HG03575 (cell line): ENCODE measurements around the gene RNF180.

Experiments
- ATAC-seq: cut with Tn5 transposase; IDR thresholded peaks from one replicate; pipeline ENCODE4 v1.9.1; 2021; ENCODE audit not compliant: unreplicated experiment, insufficient number of reproducible peaks, low FRiP score; ENCODE audit errors: extremely low read depth

Gene RNF180, protein sequence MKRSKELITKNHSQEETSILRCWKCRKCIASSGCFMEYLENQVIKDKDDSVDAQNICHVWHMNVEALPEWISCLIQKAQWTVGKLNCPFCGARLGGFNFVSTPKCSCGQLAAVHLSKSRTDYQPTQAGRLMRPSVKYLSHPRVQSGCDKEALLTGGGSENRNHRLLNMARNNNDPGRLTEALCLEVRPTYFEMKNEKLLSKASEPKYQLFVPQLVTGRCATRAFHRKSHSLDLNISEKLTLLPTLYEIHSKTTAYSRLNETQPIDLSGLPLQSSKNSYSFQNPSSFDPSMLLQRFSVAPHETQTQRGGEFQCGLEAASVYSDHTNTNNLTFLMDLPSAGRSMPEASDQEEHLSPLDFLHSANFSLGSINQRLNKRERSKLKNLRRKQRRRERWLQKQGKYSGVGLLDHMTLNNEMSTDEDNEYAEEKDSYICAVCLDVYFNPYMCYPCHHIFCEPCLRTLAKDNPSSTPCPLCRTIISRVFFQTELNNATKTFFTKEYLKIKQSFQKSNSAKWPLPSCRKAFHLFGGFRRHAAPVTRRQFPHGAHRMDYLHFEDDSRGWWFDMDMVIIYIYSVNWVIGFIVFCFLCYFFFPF

GRCh38 chr5:64165500-64166200, at the start of gene RNF180:
RNF180 (plus strand) TSS chr5:64165843; CDS start chr5:64200808, 34,965 bp downstream.
- ATAC-seq = no peak

GRCh38 chr5:64125521-64125920, 40.1 kb upstream of the RNF180 start:
- ATAC-seq = no peak

GRCh38 chr5:64126202-64126741, 39.4 kb upstream of the RNF180 start:
- no peak for ATAC-seq

GRCh38 chr5:64140018-64140417, 25.6 kb upstream of the RNF180 start:
- ATAC-seq = no peak

DNA sequence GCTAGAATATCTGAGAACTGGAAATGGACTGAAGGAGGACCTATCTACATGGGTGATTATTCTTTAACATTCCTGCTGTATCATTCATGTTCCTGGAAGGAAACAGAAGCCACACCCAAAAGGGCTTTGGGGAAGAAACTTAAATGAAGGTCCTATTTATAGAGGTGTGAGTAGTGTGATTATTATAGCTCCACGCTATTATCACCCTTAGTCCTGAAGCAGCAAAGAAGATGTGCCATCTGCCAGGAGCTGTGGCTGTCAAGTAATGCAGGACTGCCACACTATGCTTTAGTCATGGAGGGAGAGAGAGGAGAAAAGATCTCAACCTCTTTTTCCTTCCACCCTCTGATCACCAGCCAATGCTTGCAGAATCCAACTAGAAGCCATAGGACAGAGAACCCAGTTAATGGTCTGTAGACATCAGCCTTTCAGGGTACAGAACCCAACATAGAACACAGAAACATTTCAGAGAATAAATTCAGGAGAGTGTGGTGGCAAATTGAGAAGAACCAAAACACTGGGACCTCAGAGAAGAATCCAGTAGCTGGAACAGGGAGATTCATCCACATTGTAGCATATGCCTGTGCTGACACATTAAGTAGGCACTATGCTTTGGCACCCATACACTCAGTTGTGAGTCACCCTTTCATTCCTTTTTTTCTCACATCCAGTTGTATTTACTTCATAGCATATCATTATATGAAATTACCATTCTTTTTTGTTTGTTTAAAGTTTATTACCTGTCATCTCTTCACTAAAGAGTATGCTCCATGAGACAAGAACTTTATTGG, 21.0 kb upstream of the RNF180 start:
- ATAC-seq = no peak

DNA sequence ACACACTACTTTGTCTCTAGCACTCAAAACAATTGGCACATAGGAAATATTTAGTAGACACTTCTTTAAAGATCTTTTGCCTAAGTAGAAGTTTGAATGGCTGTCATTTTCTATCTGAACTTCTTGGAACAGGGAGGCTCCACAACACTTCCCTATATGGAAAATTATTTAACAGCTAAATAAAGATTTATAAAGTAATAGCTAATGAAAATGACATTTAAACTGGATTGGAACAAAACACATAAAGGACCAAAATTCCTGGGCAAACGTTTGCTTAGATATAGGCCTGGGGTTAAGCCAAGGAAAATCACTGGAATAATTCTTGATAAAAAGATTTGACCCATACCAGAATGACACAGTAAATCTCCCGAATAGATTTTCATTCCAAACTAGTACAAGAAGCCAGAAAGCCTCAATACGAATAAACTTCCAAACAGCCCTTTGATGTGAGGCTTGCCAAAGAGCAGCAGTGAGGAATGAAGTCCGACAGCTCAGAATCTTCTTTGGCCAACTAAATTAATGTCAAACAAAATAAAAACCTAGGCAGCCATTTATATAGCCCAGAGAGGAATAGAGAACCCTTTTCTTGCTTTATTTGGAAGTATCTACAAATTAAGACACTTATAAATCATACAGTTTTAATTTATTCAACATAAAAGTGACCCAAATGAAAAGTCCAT, 20.3 kb upstream of the RNF180 start:
- no peak for ATAC-seq

DNA sequence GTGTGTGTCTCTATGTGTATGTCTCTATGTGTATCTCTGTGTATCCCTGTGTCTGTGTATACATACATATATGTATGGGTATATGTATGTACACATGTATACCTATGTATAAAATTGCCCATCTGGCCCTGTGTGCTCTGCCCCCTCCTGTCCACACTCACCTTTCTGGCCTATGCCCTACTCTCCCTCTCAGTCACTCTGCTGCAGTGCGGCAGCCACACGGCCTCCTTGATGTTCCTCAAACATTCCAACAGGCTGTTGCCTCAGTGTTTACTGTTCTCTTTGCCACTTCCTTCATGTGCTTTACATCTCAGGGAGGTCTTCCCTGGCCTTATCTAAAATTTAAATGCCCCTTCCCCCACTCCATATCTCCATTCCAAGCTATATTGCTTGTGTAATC, 18.3 kb upstream of the RNF180 start:
- ATAC-seq = no peak

- no peak for ATAC-seq
Observed at GRCh38 chr5:64147849-64148441, 17.7 kb upstream of the RNF180 start.

GRCh38 chr5:64149268-64149667, 16.4 kb upstream of the RNF180 start:
- no peak for ATAC-seq

GRCh38 chr5:64149857-64150521, 15.7 kb upstream of the RNF180 start:
- no peak for ATAC-seq

DNA sequence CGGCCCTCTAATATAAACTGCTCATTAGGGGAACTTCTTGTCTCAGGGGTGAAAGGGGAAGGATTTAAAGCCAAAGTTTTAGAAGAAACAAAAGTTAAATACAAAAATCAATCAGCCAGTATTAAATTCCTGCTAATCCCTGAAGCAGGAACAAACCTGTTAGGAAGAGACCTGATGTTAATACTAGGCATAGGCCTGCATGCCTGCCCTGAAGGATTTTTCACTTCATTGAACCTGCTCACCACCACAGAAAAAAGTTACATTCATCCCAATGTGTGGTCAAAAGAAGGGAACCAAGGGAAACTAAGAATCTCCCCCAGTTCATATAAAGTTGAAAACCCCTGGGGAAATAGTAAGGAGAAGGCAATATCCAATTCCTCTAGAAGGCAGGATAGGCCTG, 9.4 kb upstream of the RNF180 start:
- ATAC-seq = no peak

- ATAC-seq = no peak
Observed at GRCh38 chr5:64158827-64159226, 6.8 kb upstream of the RNF180 start.

- ATAC-seq = no peak
Observed at GRCh38 chr5:64160201-64160600, 5.4 kb upstream of the RNF180 start.

DNA sequence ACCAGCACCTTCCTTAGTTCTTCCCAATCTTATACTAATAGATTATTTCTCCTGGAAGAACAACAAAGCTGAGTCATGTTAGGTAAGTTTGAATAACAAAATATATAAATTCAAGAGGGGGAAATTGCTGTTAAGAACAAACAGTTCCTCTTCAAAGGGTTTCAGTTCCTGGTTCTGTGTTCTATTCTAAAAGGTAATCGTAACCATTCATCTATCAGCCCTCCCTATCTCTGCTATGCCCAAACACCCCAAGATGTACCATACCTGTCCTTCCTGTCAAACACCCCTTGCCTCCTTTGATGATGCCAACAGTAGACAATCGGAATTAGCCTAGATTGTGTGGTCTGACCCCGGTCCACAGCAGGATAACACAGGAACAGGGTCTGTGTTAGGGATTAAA, 4.2 kb upstream of the RNF180 start:
- no peak for ATAC-seq

DNA sequence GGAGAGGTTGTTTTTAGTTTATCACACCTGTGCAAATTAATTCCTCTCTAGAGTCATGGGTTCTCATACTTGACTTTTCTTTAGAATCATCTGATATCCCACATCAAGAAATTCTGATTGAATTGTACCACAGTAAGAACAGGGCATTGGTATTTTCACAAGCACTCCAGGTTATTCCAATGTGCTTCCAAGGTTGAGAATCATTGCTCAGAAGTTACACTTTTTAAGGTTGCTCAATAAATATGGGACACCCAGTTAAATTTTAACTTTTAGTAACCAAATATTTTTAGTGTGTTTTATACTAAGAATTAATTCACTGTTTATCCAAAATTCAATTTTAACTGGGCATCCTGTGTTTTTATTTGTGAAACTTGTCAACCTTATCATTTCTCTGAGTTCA, 2.5 kb upstream of the RNF180 start:
- ATAC-seq = no peak

DNA sequence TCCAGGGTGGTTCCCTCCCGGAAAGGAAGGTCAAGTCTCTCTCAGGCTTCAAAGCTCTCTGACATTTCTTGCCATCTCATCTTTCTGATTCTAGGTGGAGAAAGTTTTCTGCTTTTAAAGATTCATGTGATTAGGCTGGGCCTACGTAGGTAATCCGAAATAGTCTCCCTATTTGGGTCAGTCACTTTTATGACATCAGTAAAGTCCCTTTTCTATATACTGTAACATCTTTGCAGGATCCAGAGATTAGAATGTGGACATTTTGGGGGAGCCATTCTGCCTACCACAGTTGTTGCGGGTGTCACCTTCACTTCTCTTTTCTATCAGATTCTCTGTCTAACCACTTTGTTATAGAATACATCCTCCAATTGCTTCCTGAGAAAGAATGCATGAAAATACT, 1.9 kb upstream of the RNF180 start:
- no peak for ATAC-seq

DNA sequence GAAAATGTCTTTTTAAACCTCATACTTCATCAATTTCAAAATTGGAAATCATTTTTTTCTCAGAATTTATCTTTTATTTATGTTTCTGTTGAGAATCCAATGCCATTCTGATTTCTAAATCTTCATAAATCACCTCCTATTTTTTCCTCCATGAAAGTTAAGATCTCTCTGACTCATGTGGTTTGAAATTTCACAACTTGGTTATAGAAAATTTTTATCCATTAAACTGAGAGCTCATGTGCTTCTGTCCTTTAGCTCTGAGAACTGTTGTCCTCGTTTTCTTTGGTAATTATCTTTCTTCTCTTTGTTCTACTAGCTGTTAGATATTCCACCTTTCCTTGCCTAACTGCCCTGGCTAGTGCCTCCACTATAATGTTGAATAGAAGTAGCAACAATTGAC, 1.5 kb upstream of the RNF180 start:
- ATAC-seq = no peak

- no peak for ATAC-seq
Observed at GRCh38 chr5:64165160-64165499, 513 bp upstream of the RNF180 start.
